ENCODE measurements around the gene F2RL1. TPM values are rescaled to one million over a fixed set of nuclear protein-coding genes. Genes with fewer than 3 reads are reported as not detected.
"Not testable (repeated sequence)": the region's sequence is repeated elsewhere in the genome, so short reads cannot be mapped to it uniquely, and the experiment has no call there.

Gene F2RL1
- total RNA-seq, 2 experiments from 2014 or later, result 2.9 to 3.6 TPM

DNA sequence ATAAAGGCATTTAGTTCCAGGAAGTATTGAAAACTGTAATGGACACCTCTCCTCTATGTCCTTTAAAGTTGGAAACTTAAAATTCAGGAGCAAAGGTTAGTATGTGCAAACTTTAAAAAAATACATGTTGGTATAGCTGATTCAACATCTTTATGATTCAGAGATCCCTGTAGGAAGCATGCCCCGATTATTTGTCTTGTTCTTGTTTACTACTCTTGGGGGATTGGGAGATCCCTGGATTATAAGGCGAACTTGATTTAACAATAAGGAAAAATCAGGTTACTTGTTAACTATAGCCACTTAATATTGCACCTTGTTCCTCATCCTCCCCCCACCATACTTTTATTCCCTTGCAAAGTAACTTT is 1.7 kb downstream of the F2RL1 start:
- H3K4me1 Mint-ChIP-seq, result peaks cover 10% of the 10 kb centered on the region
- no peak overlapping the region for H3K4me3 Mint-ChIP-seq
- H3K9me3 Mint-ChIP-seq, result no peaks in the 10 kb centered on the region
- peaks cover 5% of the 10 kb centered on the region for H3K36me3 Mint-ChIP-seq
- no peak for DNase-seq
- H3K27me3 Mint-ChIP-seq, result peaks cover 27% of the 10 kb centered on the region
- H3K27ac Mint-ChIP-seq, result no peak overlapping the region

DNA sequence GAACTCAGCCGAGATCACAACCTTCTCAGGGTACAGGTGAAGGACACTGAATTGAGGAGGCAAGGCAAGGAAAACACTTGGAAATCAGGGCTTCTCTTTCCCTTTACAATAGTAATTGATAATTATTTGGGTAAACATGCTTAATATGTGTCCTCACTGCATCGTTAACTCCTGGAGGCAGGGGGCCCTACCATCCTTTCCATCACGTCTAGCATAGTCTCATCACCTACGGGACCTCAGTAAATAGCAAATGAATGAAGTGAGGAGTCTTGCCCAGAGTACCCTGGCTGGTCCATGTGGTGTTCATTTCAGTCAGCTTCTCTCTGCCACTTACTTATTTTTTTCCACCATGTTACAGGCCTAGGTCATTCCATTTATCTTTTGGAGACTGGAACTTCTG is 2.3 kb downstream of the F2RL1 start:
- no peaks in the 10 kb centered on the region for H3K9me3 Mint-ChIP-seq
- H3K4me3 Mint-ChIP-seq, result no peak overlapping the region
- no peak overlapping the region for H3K27ac Mint-ChIP-seq
- peaks cover 27% of the 10 kb centered on the region for H3K27me3 Mint-ChIP-seq
- DNase-seq, result no peak
- peaks cover 10% of the 10 kb centered on the region for H3K4me1 Mint-ChIP-seq
- H3K36me3 Mint-ChIP-seq, result peaks cover 5% of the 10 kb centered on the region

DNA sequence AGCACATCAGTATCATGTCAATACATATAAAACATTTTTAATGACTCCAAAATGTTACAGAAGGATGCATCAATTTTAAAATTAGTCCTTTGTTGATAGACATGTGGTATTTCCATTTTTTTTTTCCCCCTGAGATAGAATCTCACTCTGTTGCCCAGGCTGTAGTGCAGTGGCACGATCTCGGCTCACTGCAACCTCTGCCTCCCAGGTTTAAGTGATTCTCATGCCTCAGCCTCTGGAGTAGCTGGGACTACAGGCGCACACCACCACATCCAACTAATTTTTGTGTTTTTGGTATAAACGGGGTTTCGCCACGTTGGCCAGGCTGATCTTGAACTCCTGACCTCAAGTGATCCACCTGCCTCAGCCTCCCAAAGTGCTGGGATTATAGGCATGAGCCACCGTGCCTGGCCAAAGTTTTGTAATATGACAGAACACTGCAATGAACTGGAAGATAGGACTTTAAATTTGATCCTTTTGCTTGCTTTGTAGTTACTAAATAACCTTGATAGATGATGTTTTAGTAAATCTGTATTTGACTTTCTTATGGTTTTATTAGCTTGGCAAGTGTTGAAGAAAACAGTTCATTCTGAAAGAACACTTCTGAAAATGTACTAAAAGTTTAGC is 3.4 kb downstream of the F2RL1 start:
- not testable (repeated sequence) for H3K27ac Mint-ChIP-seq, DNase-seq, H3K36me3 Mint-ChIP-seq, H3K4me3 Mint-ChIP-seq, H3K9me3 Mint-ChIP-seq
- peaks cover 10% of the 10 kb centered on the region for H3K4me1 Mint-ChIP-seq
- H3K27me3 Mint-ChIP-seq, result peaks cover 18% of the 10 kb centered on the region

- H3K4me1 Mint-ChIP-seq, H3K36me3 Mint-ChIP-seq, H3K27ac Mint-ChIP-seq, DNase-seq, H3K27me3 Mint-ChIP-seq, H3K9me3 Mint-ChIP-seq, H3K4me3 Mint-ChIP-seq: not testable (repeated sequence)
These were observed 7.6 kb downstream of the F2RL1 start for GRCh38 chr5:76826416-76826815.

DNA sequence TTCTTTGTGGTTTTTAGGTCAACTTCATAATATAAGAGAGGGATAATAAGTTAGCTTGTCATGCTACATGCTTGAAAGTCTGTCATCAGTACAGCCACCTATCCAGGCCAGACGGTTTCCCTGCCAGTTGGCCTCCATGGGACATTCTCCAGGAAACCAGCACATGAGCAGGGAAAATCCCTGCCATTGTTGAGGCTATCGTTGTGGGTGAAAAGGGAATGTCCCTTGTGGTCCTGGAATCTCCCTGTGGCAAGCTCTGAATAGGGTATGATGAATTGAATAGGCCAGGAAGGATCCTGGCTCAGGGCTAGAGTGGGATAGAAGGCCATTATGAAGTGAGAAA is 12.3 kb downstream of the F2RL1 start:
- Mint-ChIP-seq H3K27ac (no peak overlapping the region), H3K36me3 (no peaks in the 10 kb centered on the region), H3K27me3 (no peaks in the 10 kb centered on the region), H3K4me1 (peaks cover 10% of the 10 kb centered on the region), H3K9me3 (no peaks in the 10 kb centered on the region), H3K4me3 (no peak overlapping the region)
- peak; percentile 20 for DNase-seq

DNA sequence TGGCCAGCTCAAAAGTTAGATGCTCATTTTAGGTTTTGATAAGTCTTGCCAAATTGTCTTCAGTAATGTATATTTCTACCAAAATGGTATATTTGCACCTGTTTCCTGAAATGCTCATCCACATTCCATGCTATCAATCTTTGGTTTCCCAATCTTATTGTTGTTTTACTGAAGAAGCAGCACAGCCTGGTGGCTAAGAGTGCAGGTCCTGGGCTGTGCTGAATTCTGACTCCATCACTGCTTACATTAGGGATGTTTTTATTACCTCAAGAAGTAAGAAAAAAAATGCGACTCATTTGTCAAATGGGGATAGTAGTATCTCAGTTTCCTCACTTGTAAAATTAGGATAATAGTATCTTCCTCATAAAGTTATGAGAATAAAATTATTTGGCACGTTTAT is 17.4 kb downstream of the F2RL1 start:
- H3K27ac Mint-ChIP-seq, result no peak overlapping the region

GRCh38 chr5:76836585-76836984 is 17.8 kb downstream of the F2RL1 start:
- no peak overlapping the region for H3K4me3 Mint-ChIP-seq
- H3K27me3 Mint-ChIP-seq, result no peaks in the 10 kb centered on the region
- H3K27ac Mint-ChIP-seq, result no peak overlapping the region
- H3K36me3 Mint-ChIP-seq, result no peaks in the 10 kb centered on the region
- H3K4me1 Mint-ChIP-seq, result no peaks in the 10 kb centered on the region
- H3K9me3 Mint-ChIP-seq, result no peaks in the 10 kb centered on the region
- no peak for DNase-seq

More for the DNA sequence above, 17.4 kb downstream of the F2RL1 start:
- peaks cover under 1% of the 10 kb centered on the region for H3K4me1 Mint-ChIP-seq
- no peak for DNase-seq
- H3K36me3 Mint-ChIP-seq, result no peaks in the 10 kb centered on the region
- no peaks in the 10 kb centered on the region for H3K9me3 Mint-ChIP-seq
- no peaks in the 10 kb centered on the region for H3K27me3 Mint-ChIP-seq
- no peak overlapping the region for H3K4me3 Mint-ChIP-seq

DNA sequence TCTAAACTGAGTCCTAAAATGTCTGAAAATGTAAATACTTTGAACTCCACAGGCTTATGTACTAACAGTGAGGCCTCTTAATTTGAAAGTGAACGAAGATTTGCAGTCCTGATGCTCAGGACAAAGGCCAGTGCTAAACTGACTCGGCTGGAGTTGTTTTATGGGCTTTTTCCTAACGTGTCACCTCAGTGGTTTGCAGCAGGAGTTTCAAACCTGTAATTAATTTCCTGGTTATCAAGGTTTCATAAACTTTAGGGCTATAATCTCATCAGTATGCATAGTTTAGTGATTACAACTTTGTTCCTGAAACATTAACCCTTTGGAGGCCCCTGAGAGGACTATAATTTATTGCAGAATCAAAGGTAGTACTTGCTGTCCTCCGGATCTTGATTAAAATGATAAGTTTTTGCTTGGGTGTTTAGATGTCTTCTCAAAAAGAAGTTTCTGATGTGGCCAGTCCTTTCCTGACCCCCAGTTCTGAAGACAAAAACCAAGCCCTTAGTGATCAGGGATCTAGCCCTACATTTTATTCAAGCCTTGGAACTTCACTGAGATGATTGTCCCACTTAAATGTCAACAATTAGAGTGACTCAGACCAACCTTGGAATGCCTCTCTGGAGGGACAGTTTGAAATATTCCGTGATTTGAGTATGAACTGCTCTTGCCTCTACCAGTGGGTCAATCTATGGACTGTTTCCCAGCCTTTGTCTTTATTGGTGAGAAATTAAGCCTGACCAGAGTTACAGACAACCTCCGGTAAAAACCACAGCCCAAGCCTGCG is 19.8 kb downstream of the F2RL1 start:
- H3K36me3 Mint-ChIP-seq, result no peaks in the 10 kb centered on the region
- peaks cover 9% of the 10 kb centered on the region for H3K27me3 Mint-ChIP-seq
- no peak for DNase-seq
- no peak overlapping the region for H3K27ac Mint-ChIP-seq
- no peak overlapping the region for H3K4me3 Mint-ChIP-seq
- no peaks in the 10 kb centered on the region for H3K9me3 Mint-ChIP-seq
- H3K4me1 Mint-ChIP-seq, result no peaks in the 10 kb centered on the region

GRCh38 chr5:76841361-76841760 is 22.5 kb downstream of the F2RL1 start:
- Mint-ChIP-seq H3K4me1 (no peaks in the 10 kb centered on the region), H3K4me3 (no peak overlapping the region), H3K27me3 (peaks cover 9% of the 10 kb centered on the region), H3K36me3 (no peaks in the 10 kb centered on the region), H3K27ac (no peak overlapping the region), H3K9me3 (no peaks in the 10 kb centered on the region)
- DNase-seq, result no peak

- no peaks in the 10 kb centered on the region for H3K9me3 Mint-ChIP-seq
- no peaks in the 10 kb centered on the region for H3K36me3 Mint-ChIP-seq
- H3K27me3 Mint-ChIP-seq, result peaks cover 9% of the 10 kb centered on the region
- H3K4me3 Mint-ChIP-seq, result no peak overlapping the region
- H3K27ac Mint-ChIP-seq, result no peak overlapping the region
- no peak for DNase-seq
- peaks cover 3% of the 10 kb centered on the region for H3K4me1 Mint-ChIP-seq
These were observed 27.1 kb downstream of the F2RL1 start for GRCh38 chr5:76845890-76846289.

DNA sequence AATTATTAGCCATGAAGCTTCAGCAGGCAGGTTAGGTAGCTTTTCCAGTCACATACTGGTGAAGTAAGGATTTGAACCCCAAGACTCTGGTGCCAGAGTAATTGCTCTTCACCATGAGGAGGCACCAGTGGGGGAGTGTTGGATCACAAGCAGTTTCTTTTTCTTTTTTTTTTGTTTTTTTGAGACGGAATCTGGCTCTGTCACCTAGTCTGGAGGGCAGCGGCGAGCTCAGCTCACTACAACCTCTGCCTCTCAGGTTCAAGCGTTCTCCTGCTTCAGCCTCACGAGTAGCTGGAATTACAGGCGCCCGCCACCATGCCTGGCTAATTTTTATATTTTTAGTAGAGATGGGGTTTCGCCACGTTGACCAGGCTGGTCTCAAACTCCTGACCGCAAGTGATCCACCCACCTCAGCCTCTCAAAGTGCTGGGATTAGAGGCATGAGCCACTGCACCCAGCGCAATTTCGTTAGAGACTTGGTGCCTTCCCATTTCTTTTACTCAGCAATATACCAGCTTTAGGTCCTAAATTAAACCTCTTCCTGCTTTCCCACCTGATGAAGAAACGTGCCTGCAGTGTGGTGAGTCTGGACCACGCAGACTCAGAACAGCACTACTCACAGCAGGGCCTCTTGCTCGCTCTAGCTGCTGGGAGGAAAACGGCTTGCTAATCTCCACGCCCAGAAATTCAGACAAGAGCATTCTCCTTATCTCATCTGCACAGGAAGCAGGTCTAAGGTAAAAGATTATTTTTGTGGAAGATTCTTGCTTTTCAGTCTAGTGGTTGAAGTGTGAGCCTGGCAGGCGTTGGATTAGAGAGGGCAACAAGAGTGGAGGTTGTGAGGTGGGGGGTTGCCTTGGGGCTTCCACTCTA is 30.8 kb downstream of the F2RL1 start, which contains the start of gene S100Z:
S100Z (plus strand) TSS at position 596 of the 873 bp plus-strand sequence. CDS start 25,346 bp downstream, outside the sequence.
- H3K4me1 Mint-ChIP-seq, result peaks cover 5% of the 10 kb centered on the region
- peak within 1 kb of the TSS; percentile 24 for H3K27ac Mint-ChIP-seq
- peaks cover 1% of the 10 kb centered on the region for H3K9me3 Mint-ChIP-seq
- peak within 1 kb of the TSS; percentile 5 for H3K4me3 Mint-ChIP-seq
- DNase-seq, result peak; percentile 20
- no peaks in the 10 kb centered on the region for H3K36me3 Mint-ChIP-seq
- H3K27me3 Mint-ChIP-seq, result no peaks in the 10 kb centered on the region

DNA sequence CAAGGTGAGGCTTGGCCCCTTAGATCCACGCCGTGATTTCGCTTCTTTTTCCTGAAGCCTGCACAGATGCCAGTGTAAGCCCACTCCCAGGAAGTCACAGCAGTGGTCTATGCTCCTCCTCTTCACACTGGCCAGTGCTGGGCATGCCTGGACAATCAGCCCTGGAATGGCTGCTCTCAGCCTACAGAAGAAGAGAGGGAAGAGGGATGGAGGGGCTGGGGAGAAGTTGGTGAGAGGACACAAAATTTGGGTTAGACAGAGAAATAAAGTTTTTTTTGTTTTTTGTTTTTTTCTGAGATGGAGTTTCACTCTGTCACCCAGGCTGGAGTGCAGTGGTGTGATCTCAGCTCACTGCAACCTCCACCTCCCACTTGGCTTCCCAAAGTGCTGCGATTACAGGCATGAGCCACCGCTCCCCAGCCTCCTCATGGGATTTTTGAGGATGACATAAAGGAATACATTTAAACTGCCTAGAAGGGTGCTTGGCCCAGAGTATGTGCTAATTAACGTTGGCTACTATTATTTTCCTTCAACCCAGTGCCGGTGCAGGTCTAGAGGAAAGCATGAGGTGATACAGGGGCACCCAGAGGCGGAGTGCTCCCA is 31.8 kb downstream of the F2RL1 start:
- Mint-ChIP-seq H3K27me3 (no peaks in the 10 kb centered on the region), H3K4me3 (no peak overlapping the region), H3K36me3 (peaks cover 4% of the 10 kb centered on the region), H3K9me3 (peaks cover 4% of the 10 kb centered on the region), H3K27ac (no peak overlapping the region), H3K4me1 (peaks cover 9% of the 10 kb centered on the region)
- no peak for DNase-seq

- no peak overlapping the region for H3K4me3 Mint-ChIP-seq
- no peaks in the 10 kb centered on the region for H3K27me3 Mint-ChIP-seq
- H3K9me3 Mint-ChIP-seq, result peaks cover 8% of the 10 kb centered on the region
- H3K36me3 Mint-ChIP-seq, result peaks cover 15% of the 10 kb centered on the region
- no peak overlapping the region for H3K27ac Mint-ChIP-seq
- no peak for DNase-seq
- peaks cover 21% of the 10 kb centered on the region for H3K4me1 Mint-ChIP-seq
These were observed 33.0 kb downstream of the F2RL1 start for GRCh38 chr5:76851728-76852369.

- Mint-ChIP-seq H3K4me1 (peaks cover 22% of the 10 kb centered on the region), H3K36me3 (peaks cover 15% of the 10 kb centered on the region), H3K4me3 (no peak overlapping the region), H3K9me3 (peaks cover 8% of the 10 kb centered on the region), H3K27me3 (no peaks in the 10 kb centered on the region), H3K27ac (no peak overlapping the region)
- no peak for DNase-seq
These were observed 33.9 kb downstream of the F2RL1 start for GRCh38 chr5:76852772-76853171.

Data from activated naive CD8-positive, alpha-beta T cell treated with anti-CD3 and anti-CD28 coated beads for 36 hours (primary cell).